Fibroblast of the aortic adventitia (primary cell): ENCODE results near the gene AP2B1. TPM values are rescaled to one million over a fixed set of nuclear protein-coding genes. Genes with fewer than 3 reads are reported as not detected.

ENCODE experiments used
- DNase-seq: peaks from one replicate; pipeline ENCODE4 v3.0.0-alpha.2; 2010; ENCODE audit warnings: low read depth
- H3K4me3 ChIP-seq: 2 replicates; pipeline ENCODE4 v1.5.1; 2011; ENCODE audit warnings: low read depth, mild to moderate bottlenecking, control low read depth, low read length, moderate library complexity
- total RNA-seq: library from RNA; depleted of rRNA; stranded (reverse); fragments of >200 nt; gene quantifications from 2 replicates; pipeline ENCODE4 v1.2.3, GENCODE V29; 2012; ENCODE audit warnings: low replicate concordance
- TF ChIP-seq, protein P1 (sequence below): IDR thresholded peaks from 2 replicates; pipeline ENCODE4 v1.5.1; 2011; ENCODE audit warnings: mild to moderate bottlenecking, low read length, control low read depth, inconsistent platforms; ENCODE audit not compliant: insufficient read depth

The AP2B1 gene
- total RNA-seq, 1 donor = 118 TPM

DNA sequence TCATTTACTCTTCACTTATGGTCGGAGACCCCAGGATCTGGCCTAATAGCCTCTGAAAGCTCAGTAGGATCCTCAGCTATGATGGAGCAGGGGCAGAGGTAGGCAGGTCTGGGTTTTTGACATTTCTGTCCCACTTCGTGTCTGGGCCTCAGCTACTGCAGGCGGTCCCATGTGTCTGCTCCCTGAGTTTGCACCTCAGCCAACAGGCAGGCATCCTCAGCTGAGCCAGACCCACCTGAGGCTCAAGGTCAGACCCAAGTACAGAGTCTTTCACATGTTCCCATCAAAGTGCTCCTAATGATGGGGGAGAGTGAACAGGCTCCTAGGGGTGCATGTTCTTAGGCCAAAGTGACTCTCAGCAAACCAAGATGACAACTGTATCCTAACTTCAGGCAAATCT is 141.4 kb downstream of the AP2B1 start:
- DNase-seq = no peak
- TF ChIP-seq, protein P1, sequence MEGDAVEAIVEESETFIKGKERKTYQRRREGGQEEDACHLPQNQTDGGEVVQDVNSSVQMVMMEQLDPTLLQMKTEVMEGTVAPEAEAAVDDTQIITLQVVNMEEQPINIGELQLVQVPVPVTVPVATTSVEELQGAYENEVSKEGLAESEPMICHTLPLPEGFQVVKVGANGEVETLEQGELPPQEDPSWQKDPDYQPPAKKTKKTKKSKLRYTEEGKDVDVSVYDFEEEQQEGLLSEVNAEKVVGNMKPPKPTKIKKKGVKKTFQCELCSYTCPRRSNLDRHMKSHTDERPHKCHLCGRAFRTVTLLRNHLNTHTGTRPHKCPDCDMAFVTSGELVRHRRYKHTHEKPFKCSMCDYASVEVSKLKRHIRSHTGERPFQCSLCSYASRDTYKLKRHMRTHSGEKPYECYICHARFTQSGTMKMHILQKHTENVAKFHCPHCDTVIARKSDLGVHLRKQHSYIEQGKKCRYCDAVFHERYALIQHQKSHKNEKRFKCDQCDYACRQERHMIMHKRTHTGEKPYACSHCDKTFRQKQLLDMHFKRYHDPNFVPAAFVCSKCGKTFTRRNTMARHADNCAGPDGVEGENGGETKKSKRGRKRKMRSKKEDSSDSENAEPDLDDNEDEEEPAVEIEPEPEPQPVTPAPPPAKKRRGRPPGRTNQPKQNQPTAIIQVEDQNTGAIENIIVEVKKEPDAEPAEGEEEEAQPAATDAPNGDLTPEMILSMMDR = no peak
- no peak overlapping the region for H3K4me3 ChIP-seq

- no peak overlapping the region for H3K4me3 ChIP-seq
- DNase-seq = no peak
- TF ChIP-seq, protein P1 = no peak
These were observed 142.3 kb downstream of the AP2B1 start for GRCh38 chr17:35729405-35729833.

GRCh38 chr17:35730400-35731005 is 143.4 kb downstream of the AP2B1 start:
- H3K4me3 ChIP-seq = no peak overlapping the region
- DNase-seq = no peak
- TF ChIP-seq, protein P1 = no peak

DNA sequence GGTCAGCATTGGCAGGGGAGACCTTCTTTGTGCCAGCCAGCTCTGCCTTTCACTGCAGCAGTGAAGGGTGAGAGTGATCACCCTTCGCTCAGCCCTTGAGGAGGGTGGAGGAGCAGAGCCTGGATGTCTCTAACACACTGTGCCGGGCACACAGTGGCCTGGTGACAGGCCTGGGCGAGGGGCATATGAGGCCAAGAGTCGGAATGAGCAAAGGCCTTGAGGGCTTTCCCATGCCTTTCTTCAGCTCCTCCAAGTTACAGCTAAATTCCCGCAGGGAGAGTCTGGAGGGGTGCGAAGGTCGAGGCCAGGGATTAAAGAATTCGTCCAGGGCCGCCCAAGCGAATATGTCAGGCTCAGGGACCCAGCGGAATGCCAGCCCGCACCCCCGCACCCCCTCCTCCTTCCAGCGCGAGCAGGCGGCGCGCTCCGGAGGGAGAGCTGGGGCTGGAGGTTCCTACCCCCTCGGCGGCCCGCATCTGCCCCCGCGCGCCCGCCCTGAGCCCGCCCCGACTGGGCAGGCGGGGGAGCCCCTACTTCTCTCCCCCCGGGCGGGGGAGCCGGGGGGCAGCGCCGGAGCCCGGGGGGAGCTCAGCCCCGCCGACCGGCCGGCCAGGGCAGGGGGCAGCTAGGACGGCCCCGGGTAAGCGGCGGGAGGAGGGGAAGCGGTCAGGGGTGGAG is 144.3 kb downstream of the AP2B1 start, which contains the start of gene RASL10B:
RASL10B (plus strand) TSS at position 401 of the 678 bp plus-strand sequence. CDS start 3,546 bp downstream, outside the sequence.
- TF ChIP-seq, protein P1 = no peak
- no peak for DNase-seq
- H3K4me3 ChIP-seq = peak within 1 kb of the TSS; percentile 53

- no peak for DNase-seq
- TF ChIP-seq, protein P1 = no peak
- peak overlapping the region; percentile 53 for H3K4me3 ChIP-seq
These were observed 145.0 kb downstream of the AP2B1 start for GRCh38 chr17:35731917-35732805.

DNA sequence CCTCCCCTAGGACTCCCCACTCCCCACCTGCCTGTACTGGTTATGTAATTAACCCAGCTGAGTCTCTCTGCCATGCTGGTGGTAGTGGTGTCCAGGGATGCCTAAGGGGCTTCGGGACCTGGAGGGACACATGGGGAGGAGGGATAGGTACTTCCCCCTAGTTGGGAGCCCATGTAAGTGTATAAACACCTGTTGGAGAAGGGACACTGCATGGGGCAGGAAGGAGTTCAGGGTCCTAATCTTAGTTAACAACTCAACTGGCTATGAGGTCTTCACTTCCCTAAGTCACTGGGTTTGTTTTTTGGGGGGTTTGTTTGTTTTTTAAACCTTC is 145.6 kb downstream of the AP2B1 start:
- H3K4me3 ChIP-seq = no peak overlapping the region
- TF ChIP-seq, protein P1 = no peak
- no peak for DNase-seq
